OCI-LY3 (cell line): ENCODE data around the gene CHL1.
A peak's percentile ranks its signal among the peaks of the same experiment; 100 is the strongest.

Source experiments
- H2AFZ ChIP-seq: fragments of 200-600, 300-600 bp; shearing (Covaris generic); 2 replicates; pipeline ENCODE4 v1.6.0; 2014; ENCODE audit warnings: antibody characterized with exemption, low read depth, low read length
- H3K27ac ChIP-seq: fragments of 200-600, 300-600 bp; sonication (generic); 2 replicates; pipeline ENCODE4 v1.5.1; 2014; ENCODE audit warnings: mild to moderate bottlenecking, low read length, moderate library complexity, mixed read lengths
- H3K27me3 ChIP-seq: fragments of 200-600, 300-600 bp; sonication (generic); 2 replicates; pipeline ENCODE4 v1.6.1; 2014; ENCODE audit warnings: low read depth, low read length, mixed read lengths
- H3K36me3 ChIP-seq: fragments of 200-600, 300-600 bp; sonication (generic); replicated peaks from 2 replicates; pipeline ENCODE3; 2014; ENCODE audit warnings: low read depth, low read length, mixed read lengths
- H3K4me1 ChIP-seq: fragments of 300-600, 200-600 bp; sonication (generic); 2 replicates; pipeline ENCODE4 v1.6.1; 2014; ENCODE audit warnings: low read length, mixed read lengths
- H3K4me2 ChIP-seq: fragments of 200-600, 300-600 bp; sonication (generic); 2 replicates; pipeline ENCODE4 v1.6.1; 2014; ENCODE audit warnings: low read length, mixed read lengths
- H3K4me3 ChIP-seq: fragments of 300-600, 200-600 bp; sonication (generic); 2 replicates; pipeline ENCODE4 v1.5.1; 2014; ENCODE audit warnings: antibody characterized with exemption, mild to moderate bottlenecking, low read length, moderate library complexity
- H3K79me2 ChIP-seq: fragments of 300-600, 200-600 bp; shearing (Covaris generic); 2 replicates; pipeline ENCODE4 v1.6.1; 2014; ENCODE audit warnings: mild to moderate bottlenecking, low read length, mixed read lengths
- H3K9ac ChIP-seq: fragments of 300-600, 200-600 bp; shearing (Covaris generic); 2 replicates; pipeline ENCODE4 v1.6.0; 2014; ENCODE audit warnings: mild to moderate bottlenecking, low read length, moderate library complexity
- H3K9me3 ChIP-seq: fragments of 200-600, 300-600 bp; shearing (Covaris generic); 2 replicates; pipeline ENCODE4 v1.6.1; 2014; ENCODE audit warnings: low read length, mixed read lengths; ENCODE audit not compliant: insufficient read depth
- H4K20me1 ChIP-seq: fragments of 200-600, 300-600 bp; sonication (generic); 2 replicates; pipeline ENCODE4 v1.6.1; 2016; ENCODE audit warnings: low read length, mixed read lengths; ENCODE audit not compliant: insufficient read depth
- EZH2phosphoT487 ChIP-seq: fragments of 200-600 bp; shearing (Covaris generic); IDR thresholded peaks from 2 replicates; pipeline ENCODE4 v1.6.1; 2018; ENCODE audit warnings: antibody characterized with exemption, mixed run types, low read depth
- TF ChIP-seq, protein P1 (sequence below): fragments of 200-600, 300-600 bp; sonication (generic); IDR thresholded peaks from 2 replicates; pipeline ENCODE4 v1.5.1; 2014; ENCODE audit warnings: antibody characterized with exemption, low read length, low read depth

CHL1 gene

DNA sequence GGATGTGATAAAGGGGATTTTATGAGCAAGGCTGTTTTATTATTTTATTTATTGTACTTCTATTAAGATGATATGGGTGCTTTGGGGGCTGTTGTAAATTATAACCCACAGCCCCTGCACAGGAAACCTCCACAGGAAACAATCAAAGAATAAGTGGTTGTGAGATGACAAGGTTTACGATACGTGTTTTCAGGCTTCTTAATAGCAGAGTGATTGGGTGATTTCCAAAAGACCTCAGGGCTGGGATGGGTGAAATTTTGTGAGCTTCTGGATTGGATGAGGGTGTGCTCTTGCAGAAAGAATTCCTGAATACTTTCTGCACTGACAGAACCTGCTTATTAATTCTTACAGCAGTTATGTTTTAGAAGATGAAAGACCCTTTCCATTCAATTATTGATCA is 21.4 kb downstream of the CHL1 start:
- TF ChIP-seq EZH2phosphoT487 = no peak

DNA sequence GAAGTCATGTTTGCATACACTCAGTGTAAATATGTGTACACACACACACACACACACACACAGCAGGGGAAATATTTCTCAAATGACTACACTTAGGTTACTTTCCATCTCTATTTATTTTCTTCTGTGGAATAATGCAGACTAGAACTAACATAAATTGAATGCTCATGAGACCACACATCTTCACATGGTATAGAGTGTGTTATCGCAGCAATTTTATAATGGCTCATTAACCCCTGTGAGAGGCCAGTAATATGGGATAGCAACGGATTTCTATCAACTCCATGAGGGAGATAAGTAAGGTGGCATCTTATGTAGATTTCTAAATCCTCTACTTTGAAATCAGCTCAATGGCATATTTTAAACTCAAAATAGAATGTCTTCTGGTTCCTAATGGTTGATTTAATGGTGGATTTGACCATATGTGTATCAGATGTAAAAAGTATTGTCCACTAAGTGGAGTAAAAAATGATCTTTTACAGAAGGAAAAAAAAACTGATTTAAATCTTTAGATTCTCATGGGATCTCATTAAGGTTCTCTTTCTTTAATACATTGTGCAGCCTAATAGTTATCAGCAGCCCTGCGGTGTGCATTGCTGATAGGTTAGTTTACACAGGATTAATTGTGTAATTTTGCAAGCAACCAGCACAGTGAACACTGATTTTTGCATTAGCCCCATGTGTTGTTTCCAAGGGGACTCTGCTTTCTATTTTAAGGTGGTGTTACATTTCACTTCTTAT is 32.0 kb downstream of the CHL1 start:
- peaks cover 4% of the 10 kb centered on the region for H3K36me3 ChIP-seq
- H3K79me2 ChIP-seq = no peaks in the 10 kb centered on the region
- H2AFZ ChIP-seq = no peak overlapping the region
- H3K4me3 ChIP-seq = no peak overlapping the region
- H3K9me3 ChIP-seq = peaks cover 8% of the 10 kb centered on the region
- no peaks in the 10 kb centered on the region for H4K20me1 ChIP-seq
- H3K4me1 ChIP-seq = peaks cover 7% of the 10 kb centered on the region
- TF ChIP-seq, protein P1, sequence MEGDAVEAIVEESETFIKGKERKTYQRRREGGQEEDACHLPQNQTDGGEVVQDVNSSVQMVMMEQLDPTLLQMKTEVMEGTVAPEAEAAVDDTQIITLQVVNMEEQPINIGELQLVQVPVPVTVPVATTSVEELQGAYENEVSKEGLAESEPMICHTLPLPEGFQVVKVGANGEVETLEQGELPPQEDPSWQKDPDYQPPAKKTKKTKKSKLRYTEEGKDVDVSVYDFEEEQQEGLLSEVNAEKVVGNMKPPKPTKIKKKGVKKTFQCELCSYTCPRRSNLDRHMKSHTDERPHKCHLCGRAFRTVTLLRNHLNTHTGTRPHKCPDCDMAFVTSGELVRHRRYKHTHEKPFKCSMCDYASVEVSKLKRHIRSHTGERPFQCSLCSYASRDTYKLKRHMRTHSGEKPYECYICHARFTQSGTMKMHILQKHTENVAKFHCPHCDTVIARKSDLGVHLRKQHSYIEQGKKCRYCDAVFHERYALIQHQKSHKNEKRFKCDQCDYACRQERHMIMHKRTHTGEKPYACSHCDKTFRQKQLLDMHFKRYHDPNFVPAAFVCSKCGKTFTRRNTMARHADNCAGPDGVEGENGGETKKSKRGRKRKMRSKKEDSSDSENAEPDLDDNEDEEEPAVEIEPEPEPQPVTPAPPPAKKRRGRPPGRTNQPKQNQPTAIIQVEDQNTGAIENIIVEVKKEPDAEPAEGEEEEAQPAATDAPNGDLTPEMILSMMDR = no peak
- no peak for TF ChIP-seq EZH2phosphoT487
- H3K27ac ChIP-seq = no peak overlapping the region
- no peak overlapping the region for H3K4me2 ChIP-seq
- H3K9ac ChIP-seq = no peak overlapping the region
- H3K27me3 ChIP-seq = no peaks in the 10 kb centered on the region

More for the DNA sequence above, 21.4 kb downstream of the CHL1 start:
- Histone ChIP-seq H3K4me3 (no peak overlapping the region), H3K9ac (no peak overlapping the region), H3K9me3 (peaks cover 12% of the 10 kb centered on the region; the same call in 1 of the 2 replicates), H3K27me3 (no peaks in the 10 kb centered on the region), H3K4me2 (peak overlapping the region; percentile 64), H3K79me2 (no peaks in the 10 kb centered on the region), H2AFZ (no peak overlapping the region), H4K20me1 (no peaks in the 10 kb centered on the region), H3K27ac (no peak overlapping the region), H3K4me1 (peaks cover 24% of the 10 kb centered on the region), H3K36me3 (peaks cover 2% of the 10 kb centered on the region)

DNA sequence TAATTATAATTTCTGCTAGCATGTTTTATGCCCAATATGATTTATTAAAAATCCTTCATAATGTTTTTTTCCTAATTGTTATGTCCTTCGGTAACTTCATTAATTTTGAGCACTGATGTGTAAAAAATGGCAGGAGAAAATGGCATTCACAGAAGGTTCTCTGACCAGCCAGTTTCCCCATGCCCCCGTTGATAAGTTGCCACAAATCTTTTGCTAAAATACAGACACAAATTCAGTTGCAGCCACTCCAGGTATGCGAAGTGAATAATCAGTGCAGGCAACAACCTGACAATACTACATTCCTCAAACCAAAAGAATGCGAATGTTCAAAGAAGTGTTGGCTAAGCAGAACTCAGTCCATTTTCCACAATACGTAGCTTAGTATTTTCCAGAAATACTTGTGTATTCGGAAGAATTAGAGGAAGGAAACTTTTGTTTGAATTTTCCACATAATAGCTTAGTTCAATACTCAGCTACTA is 32.7 kb downstream of the CHL1 start:
- no peak overlapping the region for H2AFZ ChIP-seq
- no peak overlapping the region for H3K27ac ChIP-seq
- no peaks in the 10 kb centered on the region for H3K36me3 ChIP-seq
- H3K79me2 ChIP-seq = no peaks in the 10 kb centered on the region
- H3K9ac ChIP-seq = no peak overlapping the region
- H3K4me3 ChIP-seq = no peak overlapping the region
- no peaks in the 10 kb centered on the region for H3K27me3 ChIP-seq
- H3K4me1 ChIP-seq = peaks cover 7% of the 10 kb centered on the region
- H4K20me1 ChIP-seq = no peaks in the 10 kb centered on the region
- H3K4me2 ChIP-seq = no peak overlapping the region
- TF ChIP-seq, protein P1 = no peak
- no peak for TF ChIP-seq EZH2phosphoT487
- peaks cover 2% of the 10 kb centered on the region; the same call in 1 of the 2 replicates for H3K9me3 ChIP-seq

DNA sequence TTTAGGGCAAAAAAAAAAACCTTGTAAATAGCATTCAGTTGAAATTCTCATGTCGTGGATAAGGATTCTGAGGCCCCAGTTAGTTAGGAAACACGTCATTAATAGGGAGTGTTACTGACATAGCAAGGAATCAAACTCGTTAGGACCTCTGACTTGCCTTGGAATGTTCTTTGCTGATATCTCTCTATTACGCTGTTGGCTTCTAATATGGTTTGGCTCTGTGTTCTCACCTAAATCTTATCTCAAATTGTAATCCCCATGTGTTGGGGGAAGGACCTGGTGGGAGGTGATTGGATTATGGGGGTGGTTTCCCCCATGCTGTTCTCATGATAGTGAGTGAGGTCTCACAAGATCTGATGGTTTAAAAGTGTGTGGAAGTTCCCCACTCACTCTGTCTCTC is 40.3 kb downstream of the CHL1 start:
- Histone ChIP-seq H3K4me1 (no peaks in the 10 kb centered on the region), H3K36me3 (no peaks in the 10 kb centered on the region), H3K79me2 (no peaks in the 10 kb centered on the region), H3K9ac (no peak overlapping the region), H3K4me2 (no peak overlapping the region), H3K27me3 (no peaks in the 10 kb centered on the region), H3K9me3 (no peaks in the 10 kb centered on the region), H4K20me1 (no peaks in the 10 kb centered on the region), H3K4me3 (no peak overlapping the region), H2AFZ (no peak overlapping the region), H3K27ac (no peak overlapping the region)
- TF ChIP-seq, protein P1 = no peak
- no peak for TF ChIP-seq EZH2phosphoT487
